ENCODE results near the gene SYT1. TPM values are rescaled to one million over a fixed set of nuclear protein-coding genes. Genes with fewer than 3 reads are reported as not detected.

The SYT1 gene
- total and polyA plus RNA-seq, 2 donors (not counting 1 experiment from before 2014, with no cell fraction given), result 0.90 to 2.1 TPM

DNA sequence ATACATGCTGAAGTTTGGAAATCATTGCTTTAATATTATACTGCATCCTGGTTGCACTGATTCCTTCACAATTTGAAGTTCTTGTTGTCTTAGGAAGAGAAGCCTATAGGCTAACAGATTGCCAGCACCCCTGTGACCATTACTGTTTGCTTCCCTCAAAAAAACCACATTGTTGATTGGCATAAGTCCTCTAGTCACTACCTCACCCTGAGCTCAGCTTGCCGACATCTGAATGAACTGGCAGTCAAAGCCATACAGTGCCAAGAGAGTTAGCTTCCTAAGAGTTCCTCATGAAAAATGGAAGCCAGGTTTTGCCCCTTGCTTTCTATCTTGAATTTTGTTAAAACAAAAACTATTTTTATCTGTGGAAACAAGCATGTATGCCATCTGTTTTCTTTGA lies 276.1 kb downstream of the SYT1 start:
- no peak for DNase-seq (ENCODE audit: low read depth in 2 of 2)
- Histone ChIP-seq H3K79me2 (ENCODE audit: control insufficient read depth, insufficient read depth, low read length) (no peaks in the 10 kb centered on the region), H3K9ac (ENCODE audit: insufficient read depth, low read length) (no peak overlapping the region), H3K36me3 (ENCODE audit: control insufficient read depth, insufficient read depth, low read length) (no peaks in the 10 kb centered on the region), H3K4me1 (ENCODE audit: control insufficient read depth, extremely low read depth, insufficient read depth, low read length) (no peaks in the 10 kb centered on the region), H3K27ac (ENCODE audit: insufficient read depth, low read length) (no peak overlapping the region), H3K4me3 (replicated peaks in 1 of 4; ENCODE audit: control extremely low read depth in 1 of 4, insufficient read depth in 1 of 4, low read depth in 3 of 4, low read length in 4 of 4) (no peak overlapping the region), H3K4me2 (ENCODE audit: extremely low read depth, insufficient read depth, low read length) (no peak overlapping the region), H2AFZ (ENCODE audit: low read length) (no peak overlapping the region), H3K27me3 (ENCODE audit: control insufficient read depth, insufficient read depth, low read length) (no peaks in the 10 kb centered on the region), H3K9me3 (ENCODE audit: control insufficient read depth, insufficient read depth, low read depth, low read length) (no peaks in the 10 kb centered on the region), H4K20me1 (ENCODE audit: control insufficient read depth, extremely low read depth, insufficient read depth, low read length) (no peaks in the 10 kb centered on the region)
- TF ChIP-seq, protein P1, sequence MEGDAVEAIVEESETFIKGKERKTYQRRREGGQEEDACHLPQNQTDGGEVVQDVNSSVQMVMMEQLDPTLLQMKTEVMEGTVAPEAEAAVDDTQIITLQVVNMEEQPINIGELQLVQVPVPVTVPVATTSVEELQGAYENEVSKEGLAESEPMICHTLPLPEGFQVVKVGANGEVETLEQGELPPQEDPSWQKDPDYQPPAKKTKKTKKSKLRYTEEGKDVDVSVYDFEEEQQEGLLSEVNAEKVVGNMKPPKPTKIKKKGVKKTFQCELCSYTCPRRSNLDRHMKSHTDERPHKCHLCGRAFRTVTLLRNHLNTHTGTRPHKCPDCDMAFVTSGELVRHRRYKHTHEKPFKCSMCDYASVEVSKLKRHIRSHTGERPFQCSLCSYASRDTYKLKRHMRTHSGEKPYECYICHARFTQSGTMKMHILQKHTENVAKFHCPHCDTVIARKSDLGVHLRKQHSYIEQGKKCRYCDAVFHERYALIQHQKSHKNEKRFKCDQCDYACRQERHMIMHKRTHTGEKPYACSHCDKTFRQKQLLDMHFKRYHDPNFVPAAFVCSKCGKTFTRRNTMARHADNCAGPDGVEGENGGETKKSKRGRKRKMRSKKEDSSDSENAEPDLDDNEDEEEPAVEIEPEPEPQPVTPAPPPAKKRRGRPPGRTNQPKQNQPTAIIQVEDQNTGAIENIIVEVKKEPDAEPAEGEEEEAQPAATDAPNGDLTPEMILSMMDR (conservative IDR thresholded peaks at IDR 0.05 in 1 of 2, IDR thresholded peaks at IDR 0.05 in 1 of 2; ENCODE audit: low read depth in 1 of 2, low read length in 2 of 2), result no peak
- no peak for TF ChIP-seq EZH2 (IDR thresholded peaks at IDR 0.05; ENCODE audit: low read length, missing control alignments)

DNA sequence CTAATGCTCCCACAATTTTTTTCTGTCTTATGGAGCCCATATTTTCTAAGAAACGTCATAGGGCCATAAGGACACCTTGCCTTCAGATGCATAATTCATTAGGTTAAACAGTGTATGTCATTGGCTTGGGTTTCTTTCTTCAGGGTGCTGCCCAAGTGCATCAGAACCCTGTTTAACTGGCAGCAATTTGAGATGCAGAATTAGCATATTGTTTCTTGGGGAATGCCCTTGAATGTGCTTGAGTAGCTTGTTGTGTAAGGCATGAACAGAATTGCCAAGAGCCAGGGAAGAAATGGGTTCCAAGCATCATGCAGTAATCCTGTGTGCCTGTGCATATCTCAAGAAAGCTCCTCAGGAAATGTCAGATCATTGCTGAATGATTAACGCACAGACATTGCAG lies 277.2 kb downstream of the SYT1 start:
- H3K9me3 ChIP-seq (ENCODE audit: control insufficient read depth, insufficient read depth, low read depth, low read length), result no peaks in the 10 kb centered on the region
- H3K4me3 ChIP-seq (replicated peaks in 1 of 4; ENCODE audit: control extremely low read depth in 1 of 4, insufficient read depth in 1 of 4, low read depth in 3 of 4, low read length in 4 of 4), result no peak overlapping the region
- no peaks in the 10 kb centered on the region for H3K36me3 ChIP-seq (ENCODE audit: control insufficient read depth, insufficient read depth, low read length)
- DNase-seq (ENCODE audit: low read depth in 2 of 2), result no peak
- TF ChIP-seq, protein P1 (conservative IDR thresholded peaks at IDR 0.05 in 1 of 2, IDR thresholded peaks at IDR 0.05 in 1 of 2; ENCODE audit: low read depth in 1 of 2, low read length in 2 of 2), result no peak
- no peak for TF ChIP-seq EZH2 (IDR thresholded peaks at IDR 0.05; ENCODE audit: low read length, missing control alignments)
- no peak overlapping the region for H2AFZ ChIP-seq (ENCODE audit: low read length)
- no peaks in the 10 kb centered on the region for H4K20me1 ChIP-seq (ENCODE audit: control insufficient read depth, extremely low read depth, insufficient read depth, low read length)
- H3K27me3 ChIP-seq (ENCODE audit: control insufficient read depth, insufficient read depth, low read length), result no peaks in the 10 kb centered on the region
- no peak overlapping the region for H3K4me2 ChIP-seq (ENCODE audit: extremely low read depth, insufficient read depth, low read length)
- no peak overlapping the region for H3K27ac ChIP-seq (ENCODE audit: insufficient read depth, low read length)
- H3K9ac ChIP-seq (ENCODE audit: insufficient read depth, low read length), result no peak overlapping the region
- no peaks in the 10 kb centered on the region for H3K4me1 ChIP-seq (ENCODE audit: control insufficient read depth, extremely low read depth, insufficient read depth, low read length)
- no peaks in the 10 kb centered on the region for H3K79me2 ChIP-seq (ENCODE audit: control insufficient read depth, insufficient read depth, low read length)

- Histone ChIP-seq H3K4me2 (ENCODE audit: extremely low read depth, insufficient read depth, low read length) (no peak overlapping the region), H3K36me3 (ENCODE audit: control insufficient read depth, insufficient read depth, low read length) (no peaks in the 10 kb centered on the region), H2AFZ (ENCODE audit: low read length) (no peak overlapping the region), H3K4me3 (replicated peaks in 1 of 4; ENCODE audit: control extremely low read depth in 1 of 4, insufficient read depth in 1 of 4, low read depth in 3 of 4, low read length in 4 of 4) (no peak overlapping the region), H3K79me2 (ENCODE audit: control insufficient read depth, insufficient read depth, low read length) (no peaks in the 10 kb centered on the region), H3K4me1 (ENCODE audit: control insufficient read depth, extremely low read depth, insufficient read depth, low read length) (no peaks in the 10 kb centered on the region), H3K9me3 (ENCODE audit: control insufficient read depth, insufficient read depth, low read depth, low read length) (no peaks in the 10 kb centered on the region), H3K9ac (ENCODE audit: insufficient read depth, low read length) (no peak overlapping the region), H3K27me3 (ENCODE audit: control insufficient read depth, insufficient read depth, low read length) (no peaks in the 10 kb centered on the region), H4K20me1 (ENCODE audit: control insufficient read depth, extremely low read depth, insufficient read depth, low read length) (no peaks in the 10 kb centered on the region), H3K27ac (ENCODE audit: insufficient read depth, low read length) (no peak overlapping the region)
- TF ChIP-seq EZH2 (IDR thresholded peaks at IDR 0.05; ENCODE audit: low read length, missing control alignments), result no peak
- TF ChIP-seq, protein P1 (conservative IDR thresholded peaks at IDR 0.05 in 1 of 2, IDR thresholded peaks at IDR 0.05 in 1 of 2; ENCODE audit: low read depth in 1 of 2, low read length in 2 of 2), result no peak
- DNase-seq (ENCODE audit: low read depth in 2 of 2), result peak in 1 of 2 donors; percentile 37
Observed at GRCh38 chr12:79143803-79144202, 279.2 kb downstream of the SYT1 start.
